HG03196 (cell line): ENCODE results near the gene ATP1B1.
"Not testable (repeated sequence)": the region's sequence is repeated elsewhere in the genome, so short reads cannot be mapped to it uniquely, and the experiment has no call there.

Experiments
- ATAC-seq: cut with Tn5 transposase; IDR thresholded peaks from one replicate; pipeline ENCODE4 v1.9.1; 2021; ENCODE audit not compliant: unreplicated experiment

Gene ATP1B1

GRCh38 chr1:169115891-169116585, 9.5 kb downstream of the ATP1B1 start:
- peak; percentile 55 for ATAC-seq

DNA sequence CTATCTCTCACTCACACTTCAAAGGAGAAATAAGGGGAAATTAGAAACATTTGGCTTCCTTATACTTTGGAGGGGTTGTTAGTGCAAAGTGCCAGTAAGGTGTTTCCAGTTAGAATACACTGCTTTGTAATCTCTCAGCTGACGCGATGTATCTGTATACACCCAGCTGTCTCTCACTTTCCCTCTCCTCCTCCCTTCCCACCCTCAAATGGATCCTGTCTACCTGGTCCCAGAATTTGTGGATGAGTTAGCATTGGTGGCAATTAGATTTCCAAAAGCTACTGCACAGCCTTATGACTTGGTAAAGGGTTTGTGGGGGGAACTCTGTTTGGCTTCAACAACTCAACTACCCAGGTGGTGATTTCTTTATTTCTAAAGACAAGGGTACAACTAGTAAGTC, 10.5 kb downstream of the ATP1B1 start:
- ATAC-seq, result no peak

- no peak for ATAC-seq
Observed at GRCh38 chr1:169117599-169117998, 11.1 kb downstream of the ATP1B1 start.

- ATAC-seq, result no peak
Observed at GRCh38 chr1:169118227-169118626, 11.7 kb downstream of the ATP1B1 start.

DNA sequence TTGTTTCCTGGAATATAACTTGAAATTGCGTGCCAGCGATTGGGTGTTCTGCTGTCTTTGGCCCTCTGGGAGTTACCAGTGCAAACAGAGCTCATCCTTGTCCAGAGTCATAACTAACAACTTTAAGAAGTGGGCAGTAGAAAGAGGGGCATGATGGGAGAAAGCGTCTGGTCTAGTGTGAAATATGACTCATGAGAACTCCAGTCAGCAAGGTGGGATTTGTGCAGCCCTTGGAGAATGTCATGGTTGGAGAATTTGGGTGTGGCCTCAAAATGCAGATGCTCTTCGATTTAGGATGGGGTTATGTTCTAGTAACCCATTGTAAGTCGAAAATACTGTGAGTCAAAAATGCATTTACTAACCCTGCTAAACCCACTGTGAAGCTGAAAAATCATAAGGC, 12.9 kb downstream of the ATP1B1 start:
- no peak for ATAC-seq

DNA sequence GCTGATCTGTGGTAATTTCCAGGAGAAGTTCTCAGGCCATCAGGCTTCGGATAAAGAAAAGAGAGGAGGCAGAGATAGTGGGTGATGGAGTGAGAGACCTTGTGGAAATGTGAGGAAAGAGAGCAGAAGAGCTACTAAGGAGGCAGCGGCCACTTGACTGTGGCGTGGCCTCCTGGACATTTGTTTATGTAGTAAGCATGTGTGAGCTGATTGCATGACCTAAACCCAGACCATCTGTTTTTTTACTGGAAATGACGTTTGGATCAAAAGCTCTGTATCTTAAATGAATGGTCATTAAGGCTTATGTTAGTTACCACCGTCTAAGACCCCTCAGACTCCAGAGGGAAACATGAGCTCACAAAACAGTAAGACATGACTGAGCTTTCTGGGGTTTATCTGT, 13.6 kb downstream of the ATP1B1 start:
- no peak for ATAC-seq

DNA sequence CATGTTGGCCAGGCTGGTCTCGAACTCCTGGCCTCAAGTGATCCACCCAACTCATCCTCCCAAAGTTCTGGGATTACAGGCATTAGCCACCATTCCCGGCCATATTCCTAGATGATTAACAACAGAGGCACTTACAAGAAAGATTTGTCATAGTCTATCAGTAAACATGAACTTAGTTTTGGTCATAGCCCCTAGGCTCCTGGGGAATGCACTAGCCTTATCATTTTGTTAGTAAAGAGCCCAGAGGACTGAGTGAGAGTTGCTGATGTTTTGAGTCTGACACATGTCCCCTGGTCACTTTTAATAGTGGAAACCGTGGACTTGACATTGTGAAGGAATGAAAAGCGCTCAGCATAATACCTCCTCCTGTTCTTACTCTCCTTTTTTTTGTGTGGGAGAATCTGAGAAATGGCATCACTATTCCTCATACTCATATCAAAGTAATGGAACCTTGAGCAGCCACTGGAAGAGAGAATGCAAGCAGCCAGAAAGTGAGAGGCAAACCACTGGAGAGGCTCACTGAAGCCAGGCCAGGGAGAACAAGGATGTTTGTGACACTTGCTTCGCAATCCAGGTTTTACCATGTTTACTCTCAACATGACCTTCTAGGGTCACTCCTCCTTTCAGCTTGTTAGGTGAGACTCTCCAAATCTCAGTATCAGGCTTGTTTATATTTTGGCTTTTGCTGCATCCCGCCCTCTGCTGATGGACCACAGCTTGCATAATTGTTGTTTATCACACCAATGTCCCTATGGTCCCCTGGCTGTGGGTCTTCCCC, 14.8 kb downstream of the ATP1B1 start:
- no peak for ATAC-seq

DNA sequence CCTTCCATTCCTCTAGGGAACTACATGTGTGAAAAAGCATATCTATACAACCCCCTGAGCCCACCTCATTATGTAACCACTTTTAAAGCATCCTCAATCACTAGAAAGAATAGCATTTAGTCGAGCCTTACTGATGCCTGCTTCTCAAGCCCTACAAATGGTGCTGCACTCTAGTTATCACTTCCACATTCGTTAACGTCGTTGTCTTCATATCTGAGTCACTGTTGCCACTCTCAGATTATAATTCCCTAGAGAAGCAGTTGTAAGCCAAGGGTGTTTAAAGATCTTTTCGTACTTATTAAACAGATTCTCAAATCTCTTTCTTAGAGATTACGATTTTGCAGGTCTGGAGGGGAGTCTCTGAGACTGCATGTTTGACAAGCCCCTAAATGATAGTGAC, 16.5 kb downstream of the ATP1B1 start:
- ATAC-seq, result peak; percentile 61

DNA sequence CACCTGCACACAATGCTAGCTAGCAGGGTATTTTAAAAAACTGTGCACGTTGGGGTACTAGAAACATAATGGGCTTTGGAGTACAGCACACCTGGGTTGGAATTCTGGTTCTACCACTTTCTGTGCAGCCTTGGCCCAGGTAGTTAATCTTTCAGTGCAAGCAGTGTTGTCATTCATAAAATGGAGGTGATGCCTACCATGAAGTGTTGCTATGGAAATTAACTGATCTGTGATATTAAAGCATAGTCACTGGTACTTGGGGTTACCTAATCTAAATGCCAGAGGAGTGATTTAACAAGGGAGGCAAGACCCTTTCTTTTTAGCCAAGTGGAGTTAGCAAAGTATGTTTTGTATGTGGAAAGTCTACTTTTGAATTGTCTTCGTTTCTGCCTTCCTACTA, 18.0 kb downstream of the ATP1B1 start:
- no peak for ATAC-seq

DNA sequence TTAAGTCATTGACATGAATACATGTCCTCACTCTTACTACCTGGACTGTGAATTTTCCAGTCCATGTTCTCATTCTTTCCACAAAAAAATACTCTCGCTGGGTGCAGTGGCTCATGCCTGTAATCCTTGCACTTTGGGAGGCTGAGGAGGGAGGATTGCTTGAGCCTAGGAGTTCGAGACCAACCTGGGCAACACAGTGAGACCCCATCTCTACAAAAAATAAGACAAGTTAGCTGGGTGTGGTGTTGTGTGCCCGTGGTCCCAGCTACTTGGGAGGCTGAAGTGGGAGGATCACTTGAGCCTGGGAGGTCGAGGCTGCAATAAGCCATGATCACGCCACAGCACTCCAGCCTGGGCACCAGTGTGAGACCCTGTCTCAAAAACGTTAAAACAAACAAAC, 19.1 kb downstream of the ATP1B1 start:
- ATAC-seq, result not testable (repeated sequence)

- no peak for ATAC-seq
Observed at GRCh38 chr1:169126335-169126734, 19.8 kb downstream of the ATP1B1 start.

- ATAC-seq, result no peak
Observed at GRCh38 chr1:169127305-169127704, 20.8 kb downstream of the ATP1B1 start.

DNA sequence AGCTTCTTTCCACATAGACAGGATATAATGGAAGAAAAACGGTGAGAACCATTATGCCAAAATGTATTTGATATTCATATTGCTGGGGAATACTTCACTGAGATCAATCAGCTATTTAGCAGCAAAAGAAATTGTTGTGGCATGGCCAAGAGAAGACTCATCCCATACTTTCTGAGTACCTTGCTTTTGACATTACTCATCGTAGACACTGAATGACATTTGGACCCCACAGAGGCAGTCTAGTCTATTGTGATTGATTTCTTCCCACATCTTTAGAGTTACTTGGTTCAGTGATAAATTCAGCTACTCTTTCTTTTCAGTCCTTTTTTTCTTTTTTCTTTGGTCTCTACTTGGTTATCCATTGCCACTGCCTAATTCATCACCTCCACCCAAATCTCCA, 22.1 kb downstream of the ATP1B1 start:
- no peak for ATAC-seq

GRCh38 chr1:169129109-169129784, 22.8 kb downstream of the ATP1B1 start:
- no peak for ATAC-seq

DNA sequence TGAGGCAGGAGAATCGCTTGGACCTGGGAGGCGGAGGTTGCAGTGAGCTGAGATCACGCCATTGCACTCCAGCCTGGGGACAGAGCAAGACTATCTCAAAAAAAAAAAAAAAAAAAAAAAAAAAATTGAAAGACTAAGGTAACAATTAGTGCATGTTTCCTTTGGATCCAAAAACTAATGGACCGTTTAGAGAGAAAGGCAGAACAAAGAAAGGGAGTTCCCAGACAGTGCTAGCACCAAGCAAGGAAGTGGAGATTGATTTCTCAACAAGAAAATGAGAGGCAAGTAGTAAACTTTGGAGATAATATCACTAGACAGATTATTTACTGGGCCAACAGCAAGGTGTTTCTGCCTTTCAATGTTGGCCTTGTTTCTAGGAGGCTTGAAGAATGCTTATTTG, 24.2 kb downstream of the ATP1B1 start:
- ATAC-seq, result no peak

DNA sequence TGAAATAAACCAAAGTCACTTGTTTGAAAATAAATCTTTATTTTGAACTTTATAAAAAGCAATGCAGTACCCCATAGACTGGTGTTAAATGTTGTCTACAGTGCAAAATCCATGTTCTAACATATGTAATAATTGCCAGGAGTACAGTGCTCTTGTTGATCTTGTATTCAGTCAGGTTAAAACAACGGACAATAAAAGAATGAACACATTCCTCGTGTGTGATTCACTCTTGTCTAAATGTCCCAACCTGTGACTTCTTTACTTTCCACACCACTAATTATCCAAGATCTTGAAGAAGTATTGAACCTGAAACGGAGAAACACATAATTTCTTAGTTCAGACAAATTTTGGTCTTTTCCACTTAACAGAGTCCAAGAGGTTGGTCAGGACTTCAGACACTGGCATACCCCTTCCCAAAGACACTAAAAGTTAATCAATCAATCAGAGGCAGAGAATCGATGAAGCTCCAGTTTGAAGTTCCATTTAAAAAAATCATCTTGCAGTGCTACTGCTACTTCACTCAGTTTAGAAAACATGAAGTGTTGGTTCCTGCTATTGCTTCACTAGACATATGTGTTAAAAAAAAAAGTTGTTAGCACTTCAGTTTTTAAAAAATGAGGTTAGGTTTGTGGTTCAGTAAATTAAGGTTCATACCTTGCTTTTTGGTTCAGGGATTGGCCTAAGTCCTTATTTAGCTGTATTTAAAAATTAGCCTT, 26.2 kb downstream of the ATP1B1 start:
- ATAC-seq, result no peak

DNA sequence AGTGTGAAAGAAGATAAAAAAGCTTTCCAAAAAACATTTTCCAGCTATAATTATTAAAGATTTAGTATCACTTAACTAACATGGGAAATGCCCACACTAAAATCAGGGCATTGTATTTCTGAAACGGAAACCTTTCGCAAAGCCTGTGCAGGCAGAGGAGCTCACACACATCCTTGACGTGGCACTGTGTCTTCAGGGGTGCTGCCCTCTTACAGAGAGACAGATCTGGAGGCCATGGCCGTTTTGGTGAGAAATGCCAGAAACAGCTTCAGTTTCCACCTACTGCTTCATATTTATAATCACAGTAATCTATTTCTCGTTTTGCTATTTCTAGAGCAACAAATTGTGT, 26.7 kb downstream of the ATP1B1 start:
- no peak for ATAC-seq

DNA sequence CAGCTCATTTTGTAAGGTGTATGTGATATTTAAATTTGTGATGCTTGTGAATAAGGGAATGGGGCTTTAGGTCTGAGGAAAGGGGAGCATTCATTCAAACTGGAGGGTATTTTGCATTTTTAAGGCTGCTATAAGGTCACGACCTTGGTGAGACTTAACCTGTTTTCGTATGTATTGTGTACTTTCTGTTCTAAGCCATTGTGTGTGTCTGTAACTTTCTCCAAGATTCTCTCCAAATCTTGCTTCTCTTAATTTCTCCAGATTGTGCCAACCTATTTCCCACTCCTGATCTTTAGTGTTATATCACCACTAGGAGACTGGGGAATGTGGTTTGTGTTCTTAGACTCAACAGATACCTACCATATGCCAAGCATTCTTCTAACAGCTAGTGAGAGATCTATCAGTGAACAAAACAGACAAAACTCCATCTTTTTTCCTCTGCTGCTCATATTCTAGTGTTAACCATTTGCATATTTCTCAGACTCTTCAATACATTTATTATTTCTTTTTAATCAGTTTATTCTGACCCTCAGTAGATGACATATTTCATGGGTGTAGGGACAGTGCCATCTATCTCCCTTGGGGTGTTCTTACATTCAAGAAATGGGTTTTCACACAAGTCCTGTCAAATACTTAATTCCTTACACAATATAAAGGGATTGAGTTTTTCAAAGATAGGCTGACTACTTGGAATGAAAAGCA, 27.5 kb downstream of the ATP1B1 start:
- no peak for ATAC-seq

- ATAC-seq, result no peak
Observed at GRCh38 chr1:169137357-169137756, 30.9 kb downstream of the ATP1B1 start.

DNA sequence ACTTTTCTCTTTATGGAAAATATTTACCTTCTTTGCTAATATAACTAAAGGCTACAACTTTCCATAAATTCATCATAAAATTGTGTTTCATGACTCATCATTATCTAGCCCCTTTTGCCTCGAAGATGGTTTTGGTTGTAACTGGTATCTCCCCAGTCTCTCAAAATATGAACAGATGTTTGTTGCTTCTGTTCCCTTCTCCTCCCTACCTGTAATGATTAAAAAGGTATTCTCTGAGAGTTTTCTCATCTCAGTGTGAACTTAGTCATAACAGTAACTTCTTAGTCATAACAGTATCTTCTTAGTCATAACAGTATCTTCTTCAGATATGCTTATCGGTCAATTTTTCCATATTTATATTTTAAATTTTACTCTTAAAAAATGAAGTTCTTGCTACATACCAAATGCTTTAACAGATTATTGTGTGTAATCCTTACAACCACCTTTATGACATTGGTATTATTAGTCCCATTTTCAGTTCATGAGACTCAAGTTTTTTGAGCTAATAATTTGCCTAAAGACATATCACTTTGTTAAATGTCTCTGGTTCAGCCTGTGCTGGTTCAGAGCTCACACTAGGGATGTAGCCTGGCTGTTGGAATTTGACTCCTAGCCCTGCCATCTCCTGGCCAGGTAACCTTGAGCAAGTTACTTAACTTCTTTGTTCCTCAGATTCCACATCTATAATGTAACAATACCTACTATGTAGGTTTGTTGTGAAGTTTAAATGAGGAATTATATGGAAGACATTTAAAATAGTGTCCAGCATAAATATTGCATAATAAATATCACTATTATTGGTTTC, 32.6 kb downstream of the ATP1B1 start:
- ATAC-seq, result peak; percentile 70
